MM.1S (cell line): Measurements from ENCODE around the gene EEF1E1.

Experiments
- DNase-seq: peaks from one replicate; pipeline ENCODE4 v3.0.0-alpha.2; 2015
- H2AFZ ChIP-seq: fragments of 300-600 bp; sonication (generic); 2 replicates; pipeline ENCODE4 v1.6.0; 2016; ENCODE audit warnings: antibody characterized with exemption, low read length
- H3F3A ChIP-seq: fragments of 300-600 bp; sonication (generic); 2 replicates; pipeline ENCODE4 v1.6.1; 2016; ENCODE audit warnings: mild to moderate bottlenecking, antibody characterized with exemption, low read length, moderate library complexity, mixed read lengths; ENCODE audit not compliant: insufficient read depth
- H3K27ac ChIP-seq: fragments of 300-600 bp; sonication (generic); 2 replicates; pipeline ENCODE4 v1.5.1; 2016; ENCODE audit warnings: mild to moderate bottlenecking, low read length
- H3K27me3 ChIP-seq: fragments of 300-600 bp; sonication (generic); replicated peaks from 2 replicates; pipeline ENCODE4 v1.6.0; 2016; ENCODE audit warnings: low read length; ENCODE audit not compliant: insufficient read depth
- H3K36me3 ChIP-seq: fragments of 300-600 bp; sonication (generic); replicated peaks from 2 replicates; pipeline ENCODE4 v1.6.1; 2016; ENCODE audit warnings: mild to moderate bottlenecking, low read length, mixed read lengths; ENCODE audit not compliant: insufficient read depth
- H3K4me1 ChIP-seq: fragments of 300-600 bp; sonication (generic); 2 replicates; pipeline ENCODE4 v1.6.1; 2016; ENCODE audit warnings: low read length, mixed read lengths
- H3K4me2 ChIP-seq: fragments of 300-600 bp; sonication (generic); 2 replicates; pipeline ENCODE4 v1.6.0; 2016; ENCODE audit warnings: low read depth, low read length
- H3K4me3 ChIP-seq: fragments of 300-600 bp; sonication (generic); 2 replicates; pipeline ENCODE4 v1.5.1; 2016; ENCODE audit warnings: low read length, mixed read lengths
- H3K79me2 ChIP-seq: fragments of 300-600 bp; sonication (generic); 2 replicates; pipeline ENCODE4 v1.6.1; 2016; ENCODE audit warnings: mixed run types, low read length, mixed read lengths
- H3K9ac ChIP-seq: fragments of 300-600 bp; sonication (generic); 2 replicates; pipeline ENCODE4 v1.6.1; 2016; ENCODE audit warnings: low read length, mixed read lengths
- H3K9me2 ChIP-seq: fragments of 300-600 bp; sonication (generic); replicated peaks from 2 replicates; pipeline ENCODE4 v1.6.1; 2016; ENCODE audit warnings: mild to moderate bottlenecking, low read length, mixed read lengths; ENCODE audit not compliant: insufficient read depth
- H3K9me3 ChIP-seq: fragments of 300-600 bp; sonication (generic); replicated peaks from 2 replicates; pipeline ENCODE4 v1.6.1; 2016; ENCODE audit warnings: mild to moderate bottlenecking, low read length, mixed read lengths; ENCODE audit not compliant: insufficient read depth
- H4K20me1 ChIP-seq: fragments of 300-600 bp; sonication (generic); 2 replicates; pipeline ENCODE4 v1.6.1; 2016; ENCODE audit warnings: mild to moderate bottlenecking, low read length, moderate library complexity, mixed read lengths; ENCODE audit not compliant: insufficient read depth
- CTCF ChIP-seq: fragments of 300-600 bp; sonication (generic); IDR thresholded peaks from 2 replicates; pipeline ENCODE4 v1.5.1; 2016; ENCODE audit warnings: antibody characterized with exemption, low read length, mixed read lengths
- EZH2 ChIP-seq: fragments of 300-600 bp; sonication (generic); optimal IDR thresholded peaks from 2 replicates; pipeline ENCODE3; 2017; ENCODE audit warnings: low read depth, mild to moderate bottlenecking, antibody characterized with exemption, low read length, mixed read lengths
- EZH2phosphoT487 ChIP-seq: fragments of 300-600 bp; sonication (generic); IDR thresholded peaks from 2 replicates; pipeline ENCODE4 v1.6.1; 2018; ENCODE audit warnings: antibody characterized with exemption, low read length

EEF1E1 gene

GRCh38 chr6:8088886-8089285 is 13.5 kb downstream of the EEF1E1 start:
- H3K27me3 ChIP-seq = no peaks in the 10 kb centered on the region
- no peak for DNase-seq
- no peaks in the 10 kb centered on the region for H3K9me3 ChIP-seq
- H3K4me3 ChIP-seq = no peak overlapping the region
- no peak overlapping the region for H3K4me2 ChIP-seq
- no peak overlapping the region for H2AFZ ChIP-seq
- H4K20me1 ChIP-seq = no peaks in the 10 kb centered on the region
- no peaks in the 10 kb centered on the region for H3K4me1 ChIP-seq
- no peak overlapping the region for H3K9ac ChIP-seq
- peaks cover 6% of the 10 kb centered on the region; the same call in 1 of the 2 replicates for H3K36me3 ChIP-seq
- H3K9me2 ChIP-seq = no peaks in the 10 kb centered on the region
- H3K27ac ChIP-seq = no peak overlapping the region
- H3K79me2 ChIP-seq = peaks cover 43% of the 10 kb centered on the region
- H3F3A ChIP-seq = no peaks in the 10 kb centered on the region
- no peak for TF ChIP-seq CTCF
- TF ChIP-seq EZH2phosphoT487 = no peak
- TF ChIP-seq EZH2 = no peak

- Histone ChIP-seq H3K79me2 (peaks cover 41% of the 10 kb centered on the region), H2AFZ (no peak overlapping the region), H3K36me3 (peaks cover 6% of the 10 kb centered on the region; the same call in 1 of the 2 replicates), H3K9me3 (no peaks in the 10 kb centered on the region), H3K9ac (no peak overlapping the region), H3K27ac (no peak overlapping the region), H3F3A (no peaks in the 10 kb centered on the region), H3K4me3 (no peak overlapping the region), H3K9me2 (no peaks in the 10 kb centered on the region), H3K4me2 (no peak overlapping the region), H4K20me1 (no peaks in the 10 kb centered on the region), H3K27me3 (no peaks in the 10 kb centered on the region), H3K4me1 (no peaks in the 10 kb centered on the region)
- no peak for DNase-seq
- no peak for TF ChIP-seq EZH2phosphoT487
- no peak for TF ChIP-seq CTCF
Observed at GRCh38 chr6:8087870-8088754, 14.2 kb downstream of the EEF1E1 start.

DNA sequence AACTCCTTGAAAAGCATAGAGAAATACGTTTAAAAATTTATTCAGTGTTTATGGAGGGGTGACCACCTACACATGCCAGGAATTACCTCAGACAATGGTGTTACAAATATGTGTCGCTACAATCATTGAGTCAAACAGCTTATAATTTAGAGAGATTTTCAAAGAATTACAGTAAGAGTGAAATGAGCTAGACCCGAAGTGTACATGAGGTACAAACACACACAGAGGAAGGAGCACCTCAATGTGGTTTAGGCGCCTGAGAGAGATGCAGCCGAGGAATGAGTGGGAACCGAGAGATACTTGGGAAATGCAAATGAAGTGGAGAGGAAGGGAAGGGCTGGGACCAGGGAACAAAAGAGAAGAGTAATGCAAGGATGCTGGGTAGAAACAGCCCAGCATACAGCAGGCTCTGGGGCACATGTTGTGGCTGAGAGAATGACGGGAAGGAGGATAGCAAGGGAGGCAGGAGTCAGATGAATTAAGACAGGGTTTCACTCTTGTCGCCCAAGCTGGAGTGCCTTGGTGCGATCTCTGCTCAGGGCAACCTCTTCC is 15.5 kb downstream of the EEF1E1 start:
- H3K27me3 ChIP-seq = no peaks in the 10 kb centered on the region
- H3K9me3 ChIP-seq = no peaks in the 10 kb centered on the region
- peaks cover 2% of the 10 kb centered on the region; the same call in 1 of the 2 replicates for H3K36me3 ChIP-seq
- H3K4me2 ChIP-seq = no peak overlapping the region
- TF ChIP-seq EZH2 (no peak), CTCF (no peak), EZH2phosphoT487 (no peak)
- no peak overlapping the region for H3K4me3 ChIP-seq
- no peaks in the 10 kb centered on the region for H3K9me2 ChIP-seq
- no peak overlapping the region for H2AFZ ChIP-seq
- H3K27ac ChIP-seq = no peak overlapping the region
- no peaks in the 10 kb centered on the region for H3F3A ChIP-seq
- no peaks in the 10 kb centered on the region for H4K20me1 ChIP-seq
- H3K79me2 ChIP-seq = peaks cover 32% of the 10 kb centered on the region
- H3K4me1 ChIP-seq = no peaks in the 10 kb centered on the region
- no peak for DNase-seq
- H3K9ac ChIP-seq = no peak overlapping the region
